Astrocyte (in vitro differentiated cells and primary cell): ENCODE results near the gene LILRB5.

Source experiments
- EZH2 ChIP-seq: IDR thresholded peaks from 2 replicates; pipeline ENCODE4 v1.6.1; 2012; ENCODE audit warnings: mild to moderate bottlenecking, low read length, inconsistent platforms; ENCODE audit not compliant: insufficient read depth
- TF ChIP-seq, protein P1 (sequence below): IDR thresholded peaks from 2 replicates; pipeline ENCODE4 v1.5.1; 2011; ENCODE audit warnings: low read depth, mild to moderate bottlenecking, inconsistent platforms, low read length, moderate library complexity; ENCODE audit not compliant: insufficient read depth

DNA sequence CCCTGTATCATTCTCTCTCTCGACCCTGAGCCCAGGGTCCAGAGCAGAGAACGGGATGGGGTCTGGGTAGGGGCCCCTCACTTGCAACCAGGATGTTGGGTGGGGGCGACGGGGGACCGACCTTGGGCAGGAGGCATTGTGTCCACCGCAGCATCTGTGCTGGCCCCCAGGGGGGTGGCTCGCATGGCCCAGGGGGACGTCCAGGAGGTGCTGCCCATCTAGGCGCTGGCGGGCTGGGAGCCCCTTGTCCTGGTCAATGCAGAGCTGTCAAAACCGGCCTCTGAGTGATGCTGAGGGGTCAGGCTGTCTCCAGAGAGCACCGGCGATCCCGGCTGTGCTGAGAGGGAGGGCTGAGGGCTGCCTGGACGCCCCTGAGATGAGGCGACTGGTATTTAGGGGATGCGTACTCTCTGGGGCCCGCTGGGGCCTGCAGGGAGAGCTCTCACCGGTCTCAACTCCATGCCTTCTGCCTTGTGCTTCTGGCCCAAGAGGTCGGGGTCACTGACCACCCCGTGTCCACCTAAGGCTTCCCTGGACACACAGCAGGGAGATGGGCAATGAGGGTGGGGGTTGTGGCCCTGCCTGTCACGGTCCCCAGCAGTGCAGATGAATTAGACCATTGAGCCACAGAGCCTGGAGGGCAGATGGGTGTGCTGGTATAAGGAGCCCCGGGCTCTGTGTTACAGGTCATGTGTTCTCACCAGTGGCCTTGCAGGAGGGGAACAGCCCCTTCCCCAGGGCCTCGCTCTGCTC lies 47.8 kb downstream of the LILRB5 start:
- TF ChIP-seq, protein P1, sequence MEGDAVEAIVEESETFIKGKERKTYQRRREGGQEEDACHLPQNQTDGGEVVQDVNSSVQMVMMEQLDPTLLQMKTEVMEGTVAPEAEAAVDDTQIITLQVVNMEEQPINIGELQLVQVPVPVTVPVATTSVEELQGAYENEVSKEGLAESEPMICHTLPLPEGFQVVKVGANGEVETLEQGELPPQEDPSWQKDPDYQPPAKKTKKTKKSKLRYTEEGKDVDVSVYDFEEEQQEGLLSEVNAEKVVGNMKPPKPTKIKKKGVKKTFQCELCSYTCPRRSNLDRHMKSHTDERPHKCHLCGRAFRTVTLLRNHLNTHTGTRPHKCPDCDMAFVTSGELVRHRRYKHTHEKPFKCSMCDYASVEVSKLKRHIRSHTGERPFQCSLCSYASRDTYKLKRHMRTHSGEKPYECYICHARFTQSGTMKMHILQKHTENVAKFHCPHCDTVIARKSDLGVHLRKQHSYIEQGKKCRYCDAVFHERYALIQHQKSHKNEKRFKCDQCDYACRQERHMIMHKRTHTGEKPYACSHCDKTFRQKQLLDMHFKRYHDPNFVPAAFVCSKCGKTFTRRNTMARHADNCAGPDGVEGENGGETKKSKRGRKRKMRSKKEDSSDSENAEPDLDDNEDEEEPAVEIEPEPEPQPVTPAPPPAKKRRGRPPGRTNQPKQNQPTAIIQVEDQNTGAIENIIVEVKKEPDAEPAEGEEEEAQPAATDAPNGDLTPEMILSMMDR: no peak
- TF ChIP-seq EZH2: no peak
